Upper lobe of left lung (tissue), 6 donors: ENCODE results near the gene LAMB4. TPM values are rescaled to one million over a fixed set of nuclear protein-coding genes. Genes with fewer than 3 reads are reported as not detected.
"Not testable (repeated sequence)": the region's sequence is repeated elsewhere in the genome, so short reads cannot be mapped to it uniquely, and the experiment has no call there.

ENCODE experiments used
- ATAC-seq, 2 donors: fragments of 200-7000 bp; cut with Tn5 transposase; one replicate each; pipeline ENCODE4 v1.9.1; 2022; ENCODE audit warnings: mild to moderate bottlenecking in 2 of 2, moderate library complexity in 2 of 2; ENCODE audit not compliant: low FRiP score in 2 of 2
- DNase-seq, 2 donors: peaks; one replicate each; pipeline ENCODE4 v3.0.0-alpha.2; 2019 to 2020
- H3K27ac ChIP-seq, 4 donors: fragments of 200-600 bp; sonication (generic); one replicate each; pipeline ENCODE4 v1.5.1; 2016 to 2019
- H3K27me3 ChIP-seq, 4 donors: fragments of 200-600 bp; sonication (generic); one replicate each; pipeline ENCODE4 v1.5.1; 2017 to 2019
- H3K36me3 ChIP-seq, 4 donors: fragments of 200-600 bp; sonication (generic); one replicate each; pipeline ENCODE4 v1.5.1; 2016 to 2019
- H3K4me1 ChIP-seq, 4 donors: fragments of 200-600 bp; sonication (generic); one replicate each; pipeline ENCODE4 v1.5.1; 2018 to 2019
- H3K4me3 ChIP-seq, 4 donors: fragments of 200-600 bp; sonication (generic); one replicate each; pipeline ENCODE4 v1.5.1; 2017 to 2019; ENCODE audit warnings: mild to moderate bottlenecking in 2 of 4, moderate library complexity in 1 of 4
- H3K9me3 ChIP-seq, 4 donors: fragments of 200-600 bp; sonication (generic); one replicate each; pipeline ENCODE4 v1.5.1; 2018 to 2019
- EP300 ChIP-seq, 4 donors: sonication (generic); formaldehyde crosslinking; IDR thresholded peaks; one replicate each; pipeline ENCODE4 v1.5.1; 2017; ENCODE audit warnings: antibody characterized with exemption in 4 of 4, control low read depth in 2 of 4
- POLR2A ChIP-seq, 4 donors: fragments of 450-650 bp; IDR thresholded peaks; one replicate each; pipeline ENCODE4 v1.5.1; 2016 to 2017; ENCODE audit warnings: antibody characterized with exemption in 4 of 4, mild to moderate bottlenecking in 2 of 4
- POLR2AphosphoS5 ChIP-seq, 2 donors: sonication (generic); formaldehyde crosslinking; IDR thresholded peaks; one replicate each; pipeline ENCODE4 v1.5.1; 2017; ENCODE audit warnings: antibody characterized with exemption in 2 of 2
- WGBS, 2 donors: methylation state at CpG; one replicate each; pipeline ENCODE4 v1.1.5; 2017 to 2018; 5-methylcytosine and 5-hydroxymethylcytosine counted together
- total RNA-seq, 6 donors: library from RNA; depleted of rRNA in 4 of 6; stranded (reverse); fragments of >200 nt in 4 of 6; gene quantifications; one replicate each; pipeline versions ENCODE4 v1.1.0 to v1.2.1, GENCODE V29; 2016 to 2021
- TF ChIP-seq, protein P1 (sequence below), 6 experiments: fragments of 450-650 bp in 4 of 6; fragments of 200-600 bp in 2 of 6; sonication (generic) in 2 of 6; IDR thresholded peaks; one replicate each; pipeline ENCODE4 v1.5.1; 2016 to 2019; ENCODE audit warnings: antibody characterized with exemption in 6 of 6
- donor health status: DM: no; HTN: no; CAD: no; lungs with moderate emphysema.
- donor health status: DM: no; HTN: yes; CAD: no; lungs with severe emphysema.

LAMB4 gene
- total RNA-seq, 6 donors from 2014 or later: 0.10 to 18.9 (median 0.47) TPM; not detected in 2

DNA sequence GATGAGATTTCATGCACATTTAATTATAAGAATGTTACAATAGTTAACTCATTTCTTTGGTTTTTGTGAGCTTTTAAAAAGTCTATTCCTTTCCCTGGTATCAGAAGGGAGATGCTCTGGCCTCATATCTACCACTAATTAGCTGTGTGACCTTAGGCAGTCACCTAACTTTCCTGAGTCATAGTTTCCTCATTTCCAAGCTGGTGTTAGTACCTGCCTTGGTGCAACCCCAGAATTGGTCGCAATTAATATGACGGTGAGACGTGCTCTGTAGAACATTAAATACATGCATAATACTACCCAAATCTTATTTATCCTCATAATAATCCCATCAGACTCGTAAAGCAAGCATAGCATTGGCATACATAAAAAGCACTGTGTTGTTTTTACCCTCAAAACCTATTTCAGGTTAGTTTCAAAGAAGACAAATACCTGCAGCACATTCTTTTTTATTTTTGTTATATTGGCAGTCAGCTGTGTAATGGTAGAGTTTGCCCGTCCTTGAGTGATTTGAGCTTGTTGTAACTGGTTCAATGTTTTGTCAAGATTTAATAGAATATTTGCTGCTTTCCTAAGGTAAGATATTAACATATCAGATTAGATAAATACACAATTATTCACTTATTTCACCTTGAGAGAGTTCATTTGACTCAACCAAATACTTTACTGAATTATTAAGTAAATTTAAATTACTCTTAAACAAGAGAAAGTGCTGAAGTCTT lies 96.2 kb downstream of the LAMB4 start:
- Histone ChIP-seq H3K27ac (no peak overlapping the region), H3K4me1 (no peaks in the 10 kb centered on the region), H3K27me3 (no peaks in the 10 kb centered on the region), H3K36me3 (no peaks in the 10 kb centered on the region), H3K4me3 (no peak overlapping the region), H3K9me3 (no peaks in the 10 kb centered on the region)
- WGBS, 2 donors: 91 to 95% methylated on average over 5 of the region's 5 CpGs
- TF ChIP-seq POLR2A (IDR thresholded peaks at IDR 0.05) (no peak), POLR2AphosphoS5 (IDR thresholded peaks at IDR 0.05) (no peak), EP300 (IDR thresholded peaks at IDR 0.05) (no peak)
- TF ChIP-seq, protein P1, sequence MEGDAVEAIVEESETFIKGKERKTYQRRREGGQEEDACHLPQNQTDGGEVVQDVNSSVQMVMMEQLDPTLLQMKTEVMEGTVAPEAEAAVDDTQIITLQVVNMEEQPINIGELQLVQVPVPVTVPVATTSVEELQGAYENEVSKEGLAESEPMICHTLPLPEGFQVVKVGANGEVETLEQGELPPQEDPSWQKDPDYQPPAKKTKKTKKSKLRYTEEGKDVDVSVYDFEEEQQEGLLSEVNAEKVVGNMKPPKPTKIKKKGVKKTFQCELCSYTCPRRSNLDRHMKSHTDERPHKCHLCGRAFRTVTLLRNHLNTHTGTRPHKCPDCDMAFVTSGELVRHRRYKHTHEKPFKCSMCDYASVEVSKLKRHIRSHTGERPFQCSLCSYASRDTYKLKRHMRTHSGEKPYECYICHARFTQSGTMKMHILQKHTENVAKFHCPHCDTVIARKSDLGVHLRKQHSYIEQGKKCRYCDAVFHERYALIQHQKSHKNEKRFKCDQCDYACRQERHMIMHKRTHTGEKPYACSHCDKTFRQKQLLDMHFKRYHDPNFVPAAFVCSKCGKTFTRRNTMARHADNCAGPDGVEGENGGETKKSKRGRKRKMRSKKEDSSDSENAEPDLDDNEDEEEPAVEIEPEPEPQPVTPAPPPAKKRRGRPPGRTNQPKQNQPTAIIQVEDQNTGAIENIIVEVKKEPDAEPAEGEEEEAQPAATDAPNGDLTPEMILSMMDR (IDR thresholded peaks at IDR 0.05): no peak
- ATAC-seq (no peak), DNase-seq (no peak)

- not testable (repeated sequence) for H3K9me3 ChIP-seq, DNase-seq, H3K36me3 ChIP-seq, H3K27me3 ChIP-seq, H3K4me3 ChIP-seq, H3K4me1 ChIP-seq, H3K27ac ChIP-seq, ATAC-seq
- WGBS, 2 donors: 85 to 89% methylated on average over 8 of the region's 8 CpGs
Observed at GRCh38 chr7:108033309-108033708, 96.9 kb downstream of the LAMB4 start.

DNA sequence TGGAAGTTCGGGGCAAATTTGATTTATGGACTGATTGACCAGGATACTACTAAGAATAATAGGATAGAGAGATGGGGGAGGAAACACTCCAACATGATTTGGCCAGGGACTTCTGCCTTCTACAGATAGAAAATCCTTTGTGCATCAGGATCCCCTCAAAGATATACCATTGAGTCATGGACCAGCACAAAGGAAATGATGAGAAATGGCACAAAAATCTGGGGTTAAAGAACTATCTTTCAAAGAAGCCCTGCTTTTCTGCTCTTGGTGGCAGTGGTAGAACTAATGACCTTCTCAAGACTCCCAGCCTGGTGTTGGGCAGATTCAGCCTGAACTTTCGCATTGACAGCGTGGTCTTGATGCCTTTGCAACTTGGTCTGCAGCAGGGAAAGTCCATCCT lies 99.6 kb downstream of the LAMB4 start:
- WGBS, 2 donors: 96 to 99% methylated on average over 3 of the region's 3 CpGs
- H3K36me3 ChIP-seq: no peaks in the 10 kb centered on the region
- no peaks in the 10 kb centered on the region for H3K4me1 ChIP-seq
- TF ChIP-seq EP300 (IDR thresholded peaks at IDR 0.05): no peak
- TF ChIP-seq POLR2A (IDR thresholded peaks at IDR 0.05): no peak
- TF ChIP-seq, protein P1 (IDR thresholded peaks at IDR 0.05): no peak
- no peak for TF ChIP-seq POLR2AphosphoS5 (IDR thresholded peaks at IDR 0.05)
- no peak for DNase-seq
- H3K9me3 ChIP-seq: no peaks in the 10 kb centered on the region
- H3K4me3 ChIP-seq: no peak overlapping the region
- H3K27me3 ChIP-seq: no peaks in the 10 kb centered on the region
- no peak for ATAC-seq
- no peak overlapping the region for H3K27ac ChIP-seq

- Histone ChIP-seq H3K4me1 (no peaks in the 10 kb centered on the region), H3K9me3 (no peaks in the 10 kb centered on the region), H3K27me3 (no peaks in the 10 kb centered on the region), H3K4me3 (no peak overlapping the region), H3K36me3 (no peaks in the 10 kb centered on the region), H3K27ac (no peak overlapping the region)
- DNase-seq (no peak), ATAC-seq (no peak)
- 92 to 94% methylated on average over 3 of the region's 3 CpGs for WGBS, 2 donors
- TF ChIP-seq POLR2AphosphoS5 (IDR thresholded peaks at IDR 0.05) (no peak), POLR2A (IDR thresholded peaks at IDR 0.05) (no peak), EP300 (IDR thresholded peaks at IDR 0.05) (no peak)
- TF ChIP-seq, protein P1 (IDR thresholded peaks at IDR 0.05): no peak
Observed at GRCh38 chr7:108029034-108029433, 101.1 kb downstream of the LAMB4 start.

- no peak overlapping the region for H3K4me3 ChIP-seq
- no peaks in the 10 kb centered on the region for H3K36me3 ChIP-seq
- WGBS, 2 donors: 67 to 74% methylated on average over 2 of the region's 2 CpGs
- no peaks in the 10 kb centered on the region for H3K9me3 ChIP-seq
- TF ChIP-seq POLR2AphosphoS5 (IDR thresholded peaks at IDR 0.05) (no peak), EP300 (IDR thresholded peaks at IDR 0.05) (no peak), POLR2A (IDR thresholded peaks at IDR 0.05) (no peak)
- TF ChIP-seq, protein P1 (IDR thresholded peaks at IDR 0.05): no peak
- H3K27ac ChIP-seq: no peak overlapping the region
- no peaks in the 10 kb centered on the region for H3K4me1 ChIP-seq
- ATAC-seq: no peak
- H3K27me3 ChIP-seq: no peaks in the 10 kb centered on the region
- DNase-seq: no peak
Observed at GRCh38 chr7:108028111-108028510, 102.0 kb downstream of the LAMB4 start.
